Neural progenitor cell (in vitro differentiated cells): ENCODE data around the gene ADO.

Experiments used
- EZH2phosphoT487 ChIP-seq: fragments of 200-600 bp; sonication (generic); IDR thresholded peaks from 2 replicates; pipeline ENCODE4 v1.6.1; 2017; ENCODE audit warnings: antibody characterized with exemption
- TF ChIP-seq, protein P1 (sequence below): fragments of 200-600 bp; sonication (generic); IDR thresholded peaks from 2 replicates; pipeline ENCODE4 v1.5.1; 2017; ENCODE audit warnings: antibody characterized with exemption, mild to moderate bottlenecking

DNA sequence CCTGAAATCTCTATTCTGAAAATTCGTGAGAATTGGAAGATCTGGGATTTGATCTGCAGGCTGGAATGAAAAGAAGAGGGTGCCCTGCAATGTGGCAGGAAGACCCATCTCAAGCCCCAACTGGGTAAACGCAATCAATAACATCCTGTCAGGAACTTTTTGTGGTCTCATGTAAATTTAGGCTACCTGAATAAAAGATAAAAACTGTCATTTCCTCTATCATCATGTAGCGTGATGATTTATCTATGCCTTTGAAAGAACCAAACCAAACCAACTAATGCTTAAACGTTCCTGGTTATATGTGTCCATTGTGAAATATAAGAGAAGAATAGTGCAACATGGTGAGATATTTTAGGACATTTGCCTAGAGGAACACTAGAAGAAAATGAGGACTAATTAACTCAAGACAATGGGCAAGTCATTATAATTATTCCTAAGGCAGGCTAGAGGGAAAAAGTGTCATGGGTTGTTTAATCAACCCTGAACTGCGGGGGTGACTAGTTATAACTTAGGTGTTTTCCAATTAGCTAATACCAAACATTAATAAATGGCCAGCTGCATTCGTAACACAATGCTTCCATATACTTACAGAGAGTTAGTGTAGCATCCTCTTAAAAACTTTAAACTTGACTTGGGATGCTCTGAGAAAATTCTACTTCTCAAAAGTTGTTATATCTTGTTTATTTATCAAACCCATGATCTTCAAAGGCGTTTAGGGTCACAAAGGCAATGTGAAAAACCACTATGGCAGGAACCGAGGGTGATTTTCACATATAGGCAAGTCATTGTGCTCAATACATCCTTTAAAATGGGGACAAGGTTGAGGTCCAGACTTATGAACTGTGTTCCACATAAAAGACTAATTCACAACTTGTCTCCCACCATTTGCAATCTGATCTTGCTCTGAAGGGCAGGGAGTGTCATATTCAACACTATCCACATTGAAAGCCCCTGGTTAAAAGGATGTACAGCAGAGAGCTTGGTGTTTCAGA lies 48.6 kb upstream of the ADO start:
- TF ChIP-seq, protein P1, sequence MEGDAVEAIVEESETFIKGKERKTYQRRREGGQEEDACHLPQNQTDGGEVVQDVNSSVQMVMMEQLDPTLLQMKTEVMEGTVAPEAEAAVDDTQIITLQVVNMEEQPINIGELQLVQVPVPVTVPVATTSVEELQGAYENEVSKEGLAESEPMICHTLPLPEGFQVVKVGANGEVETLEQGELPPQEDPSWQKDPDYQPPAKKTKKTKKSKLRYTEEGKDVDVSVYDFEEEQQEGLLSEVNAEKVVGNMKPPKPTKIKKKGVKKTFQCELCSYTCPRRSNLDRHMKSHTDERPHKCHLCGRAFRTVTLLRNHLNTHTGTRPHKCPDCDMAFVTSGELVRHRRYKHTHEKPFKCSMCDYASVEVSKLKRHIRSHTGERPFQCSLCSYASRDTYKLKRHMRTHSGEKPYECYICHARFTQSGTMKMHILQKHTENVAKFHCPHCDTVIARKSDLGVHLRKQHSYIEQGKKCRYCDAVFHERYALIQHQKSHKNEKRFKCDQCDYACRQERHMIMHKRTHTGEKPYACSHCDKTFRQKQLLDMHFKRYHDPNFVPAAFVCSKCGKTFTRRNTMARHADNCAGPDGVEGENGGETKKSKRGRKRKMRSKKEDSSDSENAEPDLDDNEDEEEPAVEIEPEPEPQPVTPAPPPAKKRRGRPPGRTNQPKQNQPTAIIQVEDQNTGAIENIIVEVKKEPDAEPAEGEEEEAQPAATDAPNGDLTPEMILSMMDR, result no peak
- no peak for TF ChIP-seq EZH2phosphoT487
